G401.6 (cell line): Measurements from ENCODE around the gene BRD9.
A peak's percentile ranks its signal among the peaks of the same experiment; 100 is the strongest.
"Not testable (repeated sequence)": the region's sequence is repeated elsewhere in the genome, so short reads cannot be mapped to it uniquely, and the experiment has no call there.

ENCODE experiments used
- FAIRE-seq: peaks from 2 replicates; lab custom pipeline; 2012; peaks lifted over from hg19 to GRCh38; lab: Jason Lieb, UNC

BRD9 gene

DNA sequence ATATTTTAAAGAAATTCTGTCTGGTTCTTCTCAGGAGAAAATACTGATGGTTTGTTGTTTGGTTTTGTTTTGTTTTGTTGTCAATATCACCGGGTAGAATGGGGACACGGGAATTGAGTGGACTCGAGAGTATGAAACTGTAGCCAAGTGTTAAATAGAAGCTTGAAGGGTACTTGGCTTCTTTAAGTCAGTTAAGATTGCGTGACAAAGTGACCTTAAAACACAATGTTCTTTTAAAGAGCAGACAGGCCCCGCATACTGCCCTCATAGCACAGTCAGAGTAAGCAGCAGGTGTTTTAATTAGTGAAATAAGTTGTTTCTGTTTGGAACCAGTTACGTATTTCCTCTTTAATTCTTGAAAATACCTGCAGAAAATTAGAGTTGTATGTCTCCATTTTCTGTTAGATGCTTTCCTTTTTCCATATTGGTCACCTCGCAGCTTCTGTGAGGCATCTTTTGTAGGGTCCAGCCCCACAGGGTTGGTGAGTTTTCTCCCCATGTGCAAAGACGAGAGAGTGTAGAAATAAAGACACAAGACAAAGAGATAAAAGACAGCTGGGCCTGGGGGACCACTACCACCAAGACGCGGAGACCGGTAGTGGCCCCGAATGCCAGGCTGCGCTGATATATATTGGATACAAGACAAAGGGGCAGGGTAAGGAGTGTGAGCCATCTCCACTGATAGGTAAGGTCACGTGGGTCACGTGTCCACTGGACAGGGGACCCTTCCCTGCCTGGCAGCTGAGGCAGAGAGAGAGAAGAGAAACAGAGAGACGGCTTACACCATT is 9.7 kb upstream of the BRD9 start:
- no peak for FAIRE-seq

- no peak for FAIRE-seq
Observed at GRCh38 chr5:900781-901180, 8.2 kb upstream of the BRD9 start.

DNA sequence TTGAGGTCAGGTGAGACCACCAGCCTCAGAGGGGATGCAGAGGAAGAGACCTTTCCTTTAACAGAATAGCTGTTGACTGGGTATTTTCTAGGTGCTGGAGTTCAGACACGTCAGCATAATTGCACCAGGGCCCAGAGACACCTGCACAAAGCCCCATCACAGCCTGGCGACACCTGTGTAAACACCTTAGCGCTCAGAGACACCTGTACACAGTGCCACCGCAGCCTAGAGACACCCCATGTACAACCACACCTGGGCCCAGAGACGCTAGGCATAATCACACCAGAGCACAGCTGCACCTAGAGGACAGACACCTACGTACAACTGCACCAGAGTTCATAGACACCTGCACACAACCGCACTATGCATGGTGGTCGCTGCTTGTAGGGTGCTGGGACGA is 1.1 kb upstream of the BRD9 start:
- FAIRE-seq = no peak

GRCh38 chr5:893137-893506 is 521 bp upstream of the BRD9 start:
- no peak for FAIRE-seq

GRCh38 chr5:891837-892393 is 686 bp downstream of the BRD9 start:
- FAIRE-seq = no peak

DNA sequence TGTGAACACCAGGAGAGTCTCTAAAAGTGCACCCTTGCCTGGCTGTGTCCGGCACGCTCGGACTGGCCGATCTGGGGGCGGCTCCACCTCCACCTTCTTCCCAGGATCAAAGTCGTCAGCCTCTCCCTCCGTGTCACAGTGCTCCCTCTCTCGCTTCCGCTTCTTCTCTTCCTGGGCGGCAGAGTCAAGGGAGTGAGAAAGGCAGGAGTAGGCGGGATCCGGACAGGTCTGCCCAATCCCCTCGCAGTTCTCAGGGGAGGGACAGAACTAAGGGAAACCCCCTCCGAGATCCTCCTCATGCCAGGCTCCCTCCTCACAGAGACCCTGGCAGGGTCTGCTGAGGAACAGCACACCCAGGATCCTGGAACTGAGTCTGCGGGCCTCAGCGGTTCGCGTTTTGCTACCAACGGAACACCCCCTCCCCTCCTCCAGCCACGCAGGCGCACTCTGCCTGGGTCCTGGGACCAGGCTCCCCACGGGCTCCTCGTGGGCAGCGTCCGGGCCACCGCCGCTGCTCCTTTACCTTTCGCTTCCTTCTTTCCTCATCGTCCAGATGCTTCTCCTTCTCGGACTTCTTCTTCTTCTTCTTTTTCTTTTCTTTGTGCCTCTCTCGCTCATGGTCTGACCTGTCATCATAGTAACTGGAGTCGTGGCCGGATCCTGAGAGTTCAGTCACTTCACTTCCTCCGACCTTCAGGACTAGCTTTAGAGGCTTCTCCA is 1.3 kb downstream of the BRD9 start:
- peak; percentile 39 for FAIRE-seq

- no peak for FAIRE-seq
Observed at GRCh38 chr5:889075-889710, 3.4 kb downstream of the BRD9 start.

- no peak for FAIRE-seq
Observed at GRCh38 chr5:888638-889035, 4.0 kb downstream of the BRD9 start.

DNA sequence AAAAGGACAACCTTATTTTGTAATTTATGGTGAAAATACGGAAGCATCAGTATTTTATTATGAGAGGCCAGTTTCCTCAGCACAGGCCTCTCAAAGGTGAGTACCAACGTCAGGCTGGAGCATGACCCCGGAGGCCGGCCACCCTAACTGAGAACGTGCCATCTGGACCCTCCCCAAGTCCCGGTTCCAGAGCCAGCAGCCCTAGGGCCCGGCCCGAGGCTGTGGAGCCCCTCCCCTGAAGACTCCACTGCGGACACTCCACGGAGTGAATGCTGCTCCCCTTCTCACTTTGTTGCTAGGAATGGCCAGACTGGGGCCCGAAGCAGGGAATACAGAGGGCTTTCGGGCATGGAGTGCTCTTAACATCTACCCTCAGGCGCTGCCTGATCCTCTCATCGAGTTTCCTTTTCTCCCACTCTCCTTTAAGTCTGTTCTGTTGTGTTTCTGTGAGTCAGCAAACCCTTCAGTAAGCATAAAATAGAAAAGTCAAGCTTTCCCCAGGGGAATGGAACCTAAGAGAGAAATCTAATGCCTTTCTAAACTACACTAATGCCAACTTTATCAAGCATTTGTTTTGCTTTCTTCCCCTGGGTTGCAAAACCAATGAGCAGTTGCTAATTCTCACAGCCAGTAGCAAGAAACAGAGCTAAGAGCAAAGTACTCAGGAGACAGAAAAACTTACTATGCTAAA is 4.5 kb downstream of the BRD9 start:
- FAIRE-seq = no peak

DNA sequence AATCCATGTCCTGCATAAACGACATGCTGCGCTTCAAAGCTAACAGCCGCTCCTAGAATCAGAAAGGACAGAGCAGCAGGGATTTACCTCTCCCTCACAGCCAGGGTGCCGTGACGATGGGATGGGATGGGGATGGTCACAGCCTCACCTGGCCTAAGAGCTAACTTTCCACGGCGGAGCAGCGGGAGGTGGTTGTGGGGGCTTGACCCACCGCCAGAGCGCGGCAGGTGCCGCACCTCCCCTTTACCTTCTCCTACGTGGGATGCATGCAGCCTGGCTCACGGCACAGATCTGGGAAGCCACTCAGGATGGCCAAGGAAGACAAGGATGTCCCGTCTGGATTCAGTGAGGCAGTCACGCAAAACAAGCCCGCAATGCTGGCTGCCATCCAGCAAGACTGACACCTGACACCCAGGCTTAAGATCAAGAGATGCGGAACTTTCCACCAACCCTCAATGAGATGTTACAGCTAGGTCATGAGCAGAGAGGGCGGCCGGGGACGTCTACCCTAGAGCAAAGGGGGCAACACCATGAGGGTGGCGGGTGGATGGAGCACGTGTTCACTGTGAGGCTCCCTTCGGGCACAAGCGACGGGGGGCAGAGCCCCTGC is 5.8 kb downstream of the BRD9 start:
- FAIRE-seq = no peak

DNA sequence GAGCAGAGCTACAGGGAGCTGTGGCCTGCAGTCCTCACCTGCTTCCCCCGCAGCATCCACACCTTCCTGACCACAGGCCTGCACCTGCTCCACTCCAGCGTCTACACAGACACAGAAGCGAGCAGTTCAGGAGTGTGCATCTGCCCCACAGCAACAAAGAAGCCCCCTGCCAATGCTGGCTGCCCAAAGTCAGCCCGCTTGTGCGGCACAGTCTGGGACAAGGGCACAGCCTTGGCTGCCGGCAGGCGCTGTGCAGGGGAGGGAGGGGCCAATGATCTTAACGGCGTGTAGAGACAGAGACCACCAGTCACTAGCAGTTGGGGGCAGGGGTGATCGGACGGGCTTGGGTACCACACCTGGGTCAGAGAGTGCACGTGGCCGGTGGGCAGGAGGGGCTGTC is 6.6 kb downstream of the BRD9 start:
- no peak for FAIRE-seq

GRCh38 chr5:885529-885928 is 7.1 kb downstream of the BRD9 start:
- FAIRE-seq = no peak

DNA sequence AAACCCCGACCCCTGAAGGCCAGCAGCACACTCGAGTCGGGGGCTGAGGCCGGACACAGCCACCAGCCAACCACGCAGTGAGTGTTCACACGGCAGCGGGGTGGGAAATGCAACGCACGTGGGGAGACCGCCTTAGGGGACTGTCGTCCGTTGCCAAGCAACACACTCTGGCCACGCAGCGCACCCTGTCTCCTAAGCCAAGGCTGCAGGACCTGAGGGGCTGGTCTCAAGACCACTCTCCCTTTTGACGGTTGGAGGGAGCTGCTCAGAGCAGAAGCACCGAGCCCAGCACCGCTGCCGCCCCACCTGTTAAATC is 7.5 kb downstream of the BRD9 start:
- no peak for FAIRE-seq

- no peak for FAIRE-seq
Observed at GRCh38 chr5:884345-885126, 8.1 kb downstream of the BRD9 start.

DNA sequence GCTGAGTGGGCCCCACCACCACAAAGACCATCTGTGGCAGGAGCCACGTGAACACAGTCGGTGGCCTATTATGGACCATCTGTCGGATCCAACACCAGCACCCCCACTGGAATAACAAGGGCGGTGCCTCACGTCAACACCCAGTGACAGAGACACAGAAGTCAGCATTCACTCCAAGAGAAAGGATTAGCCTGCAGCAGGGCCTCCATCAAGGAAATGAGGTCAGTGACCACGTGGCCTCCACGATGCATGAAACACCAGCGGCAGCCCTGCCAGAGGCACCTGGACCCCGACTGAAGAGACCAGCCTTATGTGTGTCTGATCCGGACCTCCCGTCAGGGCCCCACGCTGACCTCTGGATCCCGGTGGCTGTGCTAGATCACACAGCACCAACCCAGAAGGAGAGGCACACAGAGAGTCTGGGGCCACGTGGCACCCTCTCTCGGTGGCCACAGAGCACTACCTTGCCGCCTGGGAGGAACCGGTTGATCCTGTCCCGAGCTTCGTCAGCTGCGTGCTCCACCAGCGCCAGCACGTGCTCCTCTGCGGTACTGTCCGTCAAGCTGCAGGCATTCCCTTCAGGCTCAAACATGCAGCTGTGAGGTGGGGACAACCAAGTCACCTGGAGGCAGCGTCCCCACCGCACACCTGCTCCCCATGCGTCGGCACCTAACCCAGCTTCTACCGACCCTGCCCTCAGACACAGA is 9.0 kb downstream of the BRD9 start:
- no peak for FAIRE-seq

DNA sequence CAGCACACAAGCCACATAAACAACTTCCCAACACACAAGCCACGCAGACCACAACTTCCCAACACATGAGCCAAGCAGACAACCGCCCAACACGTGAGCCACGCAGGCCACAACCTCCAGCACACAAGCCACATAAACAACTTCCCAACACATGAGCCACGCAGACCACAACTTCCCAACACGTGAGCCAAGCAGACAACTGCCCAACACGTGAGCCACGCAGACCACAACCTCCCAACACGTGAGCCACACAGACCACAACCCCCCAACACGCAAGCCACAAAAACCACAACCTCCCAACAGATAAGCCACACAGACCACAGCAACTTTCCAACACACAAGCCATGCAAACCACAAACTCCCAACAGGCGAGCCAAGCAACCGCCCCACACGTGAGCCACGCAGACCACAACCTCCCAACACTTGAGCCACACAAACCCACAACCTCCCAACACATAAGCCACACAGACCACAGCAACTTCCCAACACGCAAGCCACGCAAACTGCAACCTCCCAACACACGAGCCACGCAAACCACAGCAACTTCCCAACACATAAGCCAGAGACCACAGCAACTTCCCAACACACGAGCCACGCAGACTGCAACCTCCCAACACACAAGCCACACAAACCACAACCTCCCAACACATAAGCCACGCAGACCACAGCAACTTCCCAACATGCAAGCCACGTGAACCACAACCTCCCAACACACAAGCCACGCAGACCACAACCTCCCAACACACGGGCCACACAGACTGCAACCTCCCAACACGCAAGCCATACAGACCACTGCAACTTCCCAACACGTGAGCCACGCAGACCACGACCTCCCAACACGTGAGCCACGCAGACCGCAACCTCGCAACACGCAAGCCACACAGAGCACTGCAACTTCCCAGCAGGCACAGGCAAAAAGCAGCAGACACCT is 10.1 kb downstream of the BRD9 start:
- no peak for FAIRE-seq

GRCh38 chr5:881551-881935 is 11.1 kb downstream of the BRD9 start:
- no peak for FAIRE-seq

GRCh38 chr5:880816-881550 is 11.6 kb downstream of the BRD9 start:
- FAIRE-seq = no peak

- not testable (repeated sequence) for FAIRE-seq
Observed at GRCh38 chr5:878677-879076, 13.9 kb downstream of the BRD9 start.
